A172 (cell line): ENCODE results near the gene P4HA2. TPM values are rescaled to one million over a fixed set of nuclear protein-coding genes. Genes with fewer than 3 reads are reported as not detected.

Source experiments
- DNase-seq: peaks from one replicate; pipeline ENCODE4 v3.0.0-alpha.2; 2015; ENCODE audit warnings: low spot score
- total RNA-seq: library from RNA; depleted of rRNA; stranded (reverse); fragments of >200 nt; shearing (Covaris generic); gene quantifications from 2 replicates; pipeline ENCODE4 v1.2.3, GENCODE V29; 2014; rRNA removed

Gene P4HA2
- total RNA-seq: 58.7 and 71.7 TPM in 2 replicates

DNA sequence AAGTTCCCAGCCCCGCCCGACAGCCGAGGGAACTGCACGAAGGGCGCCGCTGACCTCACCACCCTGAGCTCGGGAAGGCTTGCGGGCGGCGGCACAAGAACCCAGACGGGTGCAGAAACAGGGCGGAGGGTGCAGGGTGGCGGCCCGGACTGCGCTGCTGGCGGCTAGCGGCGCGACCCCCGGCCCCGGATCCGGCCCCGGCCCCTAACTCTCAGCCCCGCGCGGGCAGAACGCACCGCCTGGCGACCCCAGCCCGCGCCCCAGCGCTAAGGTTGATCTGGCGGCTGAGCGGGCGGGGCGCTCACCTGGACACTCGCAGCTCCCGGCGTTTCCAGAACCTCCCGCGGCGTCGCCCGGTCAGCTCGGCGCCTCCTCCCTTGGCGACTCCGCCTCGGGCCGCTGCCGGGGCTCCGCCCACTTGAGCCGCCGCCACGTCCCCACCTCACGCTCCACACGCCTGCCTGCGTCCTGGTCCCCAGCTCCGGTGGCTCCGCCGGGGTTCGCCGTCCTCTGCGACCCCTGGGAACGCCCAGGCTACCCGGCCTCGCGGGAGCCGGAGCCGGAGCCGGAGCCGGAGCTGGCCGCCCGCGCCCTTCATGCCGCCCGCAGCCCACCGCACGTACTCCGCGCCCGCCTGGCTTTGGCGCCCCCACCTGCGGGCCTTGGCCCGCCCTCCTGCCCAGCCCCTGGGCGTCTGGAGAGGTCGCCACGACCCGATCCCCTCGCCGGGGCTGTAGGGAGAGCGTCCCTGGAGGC lies at the start of gene P4HA2:
TSS of gene P4HA2 (minus strand) at position 369 of the 756 bp plus-strand sequence. CDS start 9,227 bp downstream, outside the sequence.
- DNase-seq: peak; percentile 59

DNA sequence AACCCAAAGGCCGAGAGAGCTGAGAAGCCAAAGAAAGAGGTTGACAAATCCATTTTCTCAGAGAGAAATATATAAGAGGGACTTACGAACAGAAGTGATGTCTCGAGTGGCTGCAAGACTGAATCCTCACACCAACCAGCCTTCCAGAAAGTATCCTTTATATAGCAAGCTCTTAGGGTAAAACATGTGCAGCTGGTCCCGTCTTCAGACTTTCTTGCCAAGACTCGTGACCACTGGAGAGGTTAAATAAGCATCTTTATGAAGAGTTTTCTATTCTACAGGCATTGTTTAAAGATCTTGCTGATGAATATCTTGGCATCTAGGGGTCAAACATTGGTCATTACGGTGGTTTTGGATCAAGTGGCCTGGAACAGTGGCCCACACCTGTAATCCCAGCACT lies 49.6 kb upstream of the P4HA2 start:
- DNase-seq: no peak

DNA sequence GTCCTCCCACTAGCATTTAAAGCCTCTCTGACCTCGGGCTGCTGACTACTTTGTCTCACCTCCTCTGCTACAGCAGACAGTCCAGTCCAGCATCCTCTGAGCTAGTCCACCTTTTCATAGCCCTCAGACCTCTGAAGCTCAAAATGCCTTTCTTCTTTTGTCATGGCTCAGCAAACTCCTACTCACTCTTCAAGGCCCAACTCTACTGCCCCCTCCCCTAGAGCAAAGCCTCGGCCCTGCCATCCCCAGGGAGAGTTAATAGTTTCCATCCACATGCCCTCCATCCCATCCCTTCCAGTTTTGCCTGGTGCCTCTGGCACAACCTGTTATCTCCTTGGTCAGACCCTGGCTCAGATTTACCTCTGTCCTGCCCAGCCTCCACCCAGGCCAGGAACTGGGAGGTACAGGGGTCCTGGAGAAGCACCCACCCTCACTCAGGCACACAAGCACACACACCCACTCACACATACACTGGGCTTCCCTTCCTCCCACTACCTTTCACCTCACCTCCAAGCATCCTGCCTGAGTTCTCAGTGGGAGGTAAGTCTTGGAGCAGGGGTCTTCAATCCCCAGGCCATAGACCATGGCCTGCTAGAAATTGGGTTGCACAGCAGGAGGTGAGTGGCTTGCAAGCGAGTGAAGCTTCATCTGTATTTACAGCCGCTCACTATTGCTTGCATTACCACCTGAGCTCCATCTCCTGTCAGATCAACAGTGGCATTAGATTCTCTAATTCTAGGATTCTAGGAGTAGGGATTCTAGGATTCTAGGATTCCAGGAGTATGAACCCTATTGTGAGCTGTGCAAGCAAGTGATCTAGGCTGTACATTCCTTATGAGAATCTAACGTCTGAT lies 47.9 kb upstream of the P4HA2 start:
- no peak for DNase-seq

DNA sequence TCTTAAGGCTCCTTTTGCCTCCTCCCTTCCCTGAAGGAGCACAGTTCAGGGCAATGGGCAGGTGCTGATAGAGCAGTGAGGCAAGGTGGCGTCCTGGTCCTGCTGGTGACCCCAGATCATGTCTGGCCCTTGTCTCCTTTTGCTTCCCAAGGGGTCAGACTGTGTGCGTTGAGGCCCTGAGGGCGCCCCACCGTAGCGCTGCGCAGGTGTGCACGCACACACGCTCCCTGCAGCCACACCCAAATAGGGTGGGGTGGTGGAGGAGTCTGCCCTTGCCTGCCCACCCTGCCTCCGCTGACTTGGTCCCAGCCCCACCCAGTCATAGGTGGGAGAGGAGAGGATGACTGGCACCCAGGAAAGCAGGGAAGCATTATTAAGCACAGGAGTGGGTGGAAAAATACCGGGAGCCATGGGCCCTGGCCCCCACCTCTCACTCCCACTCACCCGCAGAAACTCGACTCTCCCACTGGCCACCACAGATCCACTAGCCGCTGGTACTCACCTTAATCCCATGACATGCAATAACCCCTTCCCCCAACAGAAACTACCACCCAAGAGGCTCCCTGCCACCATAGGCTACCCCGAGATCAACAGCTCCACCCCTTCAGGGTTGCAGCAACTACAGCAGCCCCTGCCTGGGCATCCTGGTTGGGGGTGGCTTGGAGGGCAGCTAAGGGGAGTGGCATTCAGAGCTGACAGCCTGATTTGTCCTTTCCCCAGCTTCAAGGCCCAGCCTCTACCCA lies 46.6 kb upstream of the P4HA2 start:
- DNase-seq: no peak

- no peak for DNase-seq
Measured at GRCh38 chr5:132273631-132274030, 46.0 kb upstream of the P4HA2 start.

- no peak for DNase-seq
Measured at GRCh38 chr5:132272311-132273210, 44.9 kb upstream of the P4HA2 start.

DNA sequence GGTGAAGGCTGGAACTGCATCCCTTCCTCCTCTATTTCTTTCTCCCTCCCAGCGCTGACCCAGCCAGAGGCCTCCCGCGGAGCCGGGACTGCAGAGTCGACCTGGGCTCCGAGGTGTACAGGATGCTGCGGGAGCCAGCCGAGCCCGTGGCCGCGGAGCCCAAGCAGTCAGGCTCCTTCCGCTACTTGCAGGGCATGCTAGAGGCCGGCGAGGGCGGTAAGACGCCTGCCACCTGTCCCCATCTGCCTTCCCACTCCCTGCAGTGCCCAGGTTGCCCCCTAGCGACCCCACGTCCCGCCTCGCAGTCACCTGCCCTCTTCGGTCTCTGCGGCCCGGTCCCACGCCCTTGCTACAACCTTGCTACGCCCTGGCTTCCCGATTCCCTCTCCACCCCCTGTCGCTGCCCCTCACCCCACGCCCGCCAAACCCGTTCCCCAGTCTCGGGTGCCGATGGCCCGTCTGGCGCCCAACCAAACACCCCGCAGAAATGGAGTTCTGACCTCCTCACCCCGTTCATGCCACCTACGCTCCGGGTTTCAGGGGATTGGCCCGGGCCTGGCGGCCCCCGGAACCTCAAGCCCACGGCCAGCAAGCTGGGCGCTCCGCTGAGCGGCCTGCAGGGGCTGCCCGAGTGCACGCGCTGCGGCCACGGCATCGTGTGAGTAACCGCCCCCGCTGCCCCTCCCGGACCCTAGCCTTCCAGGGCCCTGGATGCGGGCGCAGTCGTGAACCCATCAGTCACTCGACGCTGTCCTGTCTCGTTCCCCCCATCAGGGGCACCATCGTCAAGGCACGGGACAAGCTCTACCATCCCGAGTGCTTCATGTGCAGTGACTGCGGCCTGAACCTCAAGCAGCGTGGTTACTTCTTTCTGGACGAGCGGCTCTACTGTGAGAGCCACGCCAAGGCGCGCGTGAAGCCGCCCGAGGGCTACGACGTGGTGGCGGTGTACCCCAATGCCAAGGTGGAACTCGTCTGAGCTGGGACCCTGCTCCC lies 43.9 kb upstream of the P4HA2 start:
- no peak for DNase-seq

GRCh38 chr5:132270706-132271105 lies 43.1 kb upstream of the P4HA2 start:
- DNase-seq: no peak

- no peak for DNase-seq
Measured at GRCh38 chr5:132270335-132270665, 42.6 kb upstream of the P4HA2 start.

DNA sequence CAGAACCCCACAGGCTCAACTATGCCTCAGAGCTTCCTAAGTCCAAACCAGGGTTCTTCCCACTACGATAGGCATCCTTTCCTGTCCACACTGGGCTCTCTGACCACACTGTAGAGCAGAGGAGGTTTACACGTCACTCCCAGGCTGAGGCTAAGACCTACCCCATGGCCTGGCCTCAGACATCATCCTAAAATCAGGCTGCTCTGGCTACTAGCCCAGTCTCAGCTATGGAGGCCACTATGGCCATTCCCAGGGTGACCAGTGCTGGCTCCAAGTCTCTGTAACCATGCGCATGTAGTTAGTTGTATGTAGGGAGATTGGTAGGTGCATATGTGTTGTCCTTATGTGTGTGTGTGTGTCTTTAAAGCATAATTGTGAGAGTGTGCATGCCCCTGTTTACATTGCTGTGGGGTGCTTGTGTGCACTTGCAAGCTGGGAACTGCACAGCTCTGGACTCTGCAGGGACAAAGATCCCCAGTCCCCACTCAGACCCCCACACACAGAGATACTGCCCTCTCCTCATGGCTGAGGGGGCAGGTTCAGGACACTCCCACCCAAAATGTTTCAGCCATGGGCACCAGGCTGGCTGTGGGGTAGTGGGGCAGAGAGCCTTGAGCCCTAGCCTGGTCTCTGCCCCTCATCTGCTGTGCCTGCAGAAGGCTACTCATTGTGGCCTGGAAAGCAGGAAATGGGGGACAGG lies 42.1 kb upstream of the P4HA2 start:
- DNase-seq: no peak

GRCh38 chr5:132268769-132269551 lies 41.3 kb upstream of the P4HA2 start:
- peak; percentile 73 for DNase-seq

- no peak for DNase-seq
Measured at GRCh38 chr5:132267931-132268768, 40.5 kb upstream of the P4HA2 start.

DNA sequence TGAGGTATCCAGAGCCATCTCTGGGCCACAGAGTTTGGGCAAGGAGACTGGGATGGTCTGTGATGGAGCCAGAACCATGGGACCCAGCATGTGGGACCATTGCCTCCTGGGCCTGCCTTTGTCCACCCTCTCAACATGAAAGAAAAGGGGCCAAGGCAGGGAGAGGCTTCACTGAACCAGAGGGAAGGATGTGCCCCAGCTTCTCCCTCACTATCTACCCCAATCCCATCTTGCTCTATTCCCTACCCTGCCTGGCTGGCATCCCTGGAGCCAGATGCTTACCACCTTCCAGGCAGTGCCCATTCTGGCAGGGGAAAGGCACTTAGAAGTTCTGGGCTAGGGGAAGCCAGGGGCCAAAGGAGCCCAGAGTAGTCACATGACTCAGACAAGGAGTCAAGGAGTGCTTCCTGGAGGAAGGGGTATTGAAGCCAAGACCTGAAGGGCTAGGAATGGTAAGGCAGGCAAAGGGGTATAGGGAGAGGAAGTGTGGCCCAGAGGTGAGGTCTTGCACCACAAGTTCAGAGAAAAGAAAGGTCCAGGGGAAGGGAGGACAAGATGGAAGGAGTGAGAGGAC lies 39.6 kb upstream of the P4HA2 start:
- DNase-seq: no peak

DNA sequence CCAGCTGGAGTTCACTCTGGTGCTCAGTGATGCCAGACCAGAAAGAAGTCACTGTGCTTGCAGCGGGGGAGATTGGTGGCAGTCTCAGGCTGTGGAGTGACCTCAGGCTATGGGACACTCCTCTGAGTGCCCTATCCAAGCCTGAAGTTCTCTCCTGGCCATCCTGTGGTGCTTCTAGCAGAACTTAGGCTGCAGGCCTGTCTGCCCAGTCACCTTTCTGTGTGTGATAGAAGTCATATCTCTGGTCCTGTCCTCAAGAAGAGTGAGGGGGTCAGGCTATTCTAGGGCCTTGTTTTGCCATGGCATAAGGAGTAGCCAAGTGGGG lies 39.1 kb upstream of the P4HA2 start:
- no peak for DNase-seq

- DNase-seq: no peak
Measured at GRCh38 chr5:132266031-132266835, 38.6 kb upstream of the P4HA2 start.

DNA sequence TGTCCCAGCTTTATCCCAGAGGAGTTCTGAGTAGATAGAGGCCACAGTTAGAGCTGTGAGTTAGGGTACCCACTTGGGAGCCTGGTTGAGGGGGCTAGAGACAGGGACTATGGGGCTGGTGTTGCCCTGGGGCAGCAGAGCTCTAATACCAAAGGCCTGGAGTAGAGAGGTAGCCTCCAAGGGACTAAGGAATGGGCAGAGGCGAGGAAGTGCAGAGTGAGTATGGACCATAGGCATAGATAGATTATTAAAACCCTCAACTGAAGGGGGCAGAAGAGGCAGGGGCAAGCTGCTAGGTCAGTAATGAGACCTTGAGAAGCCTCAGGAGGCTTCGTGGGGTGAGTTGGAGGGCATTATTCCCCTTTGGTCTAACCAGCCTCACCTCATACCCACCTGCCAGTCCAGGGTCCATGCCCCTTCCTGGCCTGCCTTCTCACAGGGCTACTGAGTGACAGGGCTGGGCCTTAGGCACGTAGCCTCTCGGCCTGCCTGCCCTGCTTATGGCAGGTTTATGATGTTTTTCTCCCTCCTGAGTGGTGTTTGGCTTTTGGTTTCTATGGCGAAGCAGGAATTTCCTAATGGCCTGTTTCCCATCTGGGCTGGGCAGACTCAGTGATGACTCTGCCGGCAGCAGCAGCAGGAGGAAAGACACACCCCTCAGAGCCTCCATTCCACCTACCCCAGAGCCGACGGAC lies 37.8 kb upstream of the P4HA2 start:
- DNase-seq: peak; percentile 94
